GM23338 (cell line): ENCODE results near the gene ZNF398. TPM values are rescaled to one million over a fixed set of nuclear protein-coding genes. Genes with fewer than 3 reads are reported as not detected.
A peak's percentile ranks its signal among the peaks of the same experiment; 100 is the strongest.

Experiments
- ATAC-seq: fragments of 200-7000 bp; cut with Tn5 transposase; 3 replicates; pipeline ENCODE4 v1.9.1; 2020
- DNase-seq: peaks from one replicate; pipeline ENCODE4 v3.0.0-alpha.2; 2015; ENCODE audit warnings: low spot score
- H2AFZ ChIP-seq: fragments of 200-600 bp; sonication (generic); 2 replicates; pipeline ENCODE4 v1.8.0; 2016; ENCODE audit warnings: antibody characterized with exemption, mild to moderate bottlenecking, moderate library complexity
- H3F3A ChIP-seq: fragments of 200-600 bp; sonication (generic); replicated peaks from 2 replicates; pipeline ENCODE4 v1.8.0; 2017; ENCODE audit warnings: antibody characterized with exemption, mixed run types, low read depth
- H3K27ac ChIP-seq: fragments of 200-600 bp; sonication (generic); 2 replicates; pipeline ENCODE4 v1.6.1; 2016; ENCODE audit warnings: low read depth
- H3K27me3 ChIP-seq: fragments of 200-600 bp; sonication (generic); 2 replicates; pipeline ENCODE4 v1.8.0; 2016; ENCODE audit warnings: mild to moderate bottlenecking, mixed run types, moderate library complexity; ENCODE audit not compliant: insufficient read depth
- H3K36me3 ChIP-seq: fragments of 200-600 bp; sonication (generic); 2 replicates; pipeline ENCODE4 v1.8.0; 2016; ENCODE audit warnings: mild to moderate bottlenecking; ENCODE audit not compliant: insufficient read depth
- H3K4me1 ChIP-seq: fragments of 200-600 bp; sonication (generic); 2 replicates; pipeline ENCODE4 v1.8.0; 2016; ENCODE audit warnings: mild to moderate bottlenecking, moderate library complexity; ENCODE audit not compliant: insufficient read depth
- H3K4me2 ChIP-seq: fragments of 200-600 bp; sonication (generic); 2 replicates; pipeline ENCODE4 v1.7.1; 2017; ENCODE audit warnings: mixed run types
- H3K4me3 ChIP-seq: fragments of 200-600 bp; sonication (generic); 2 replicates; pipeline ENCODE4 v1.6.1; 2016; ENCODE audit warnings: mixed run types
- H3K79me2 ChIP-seq: fragments of 200-600 bp; sonication (generic); replicated peaks from 2 replicates; pipeline ENCODE4 v1.8.0; 2017; ENCODE audit warnings: mild to moderate bottlenecking; ENCODE audit not compliant: insufficient read depth
- H3K9me2 ChIP-seq: fragments of 200-600 bp; sonication (generic); 2 replicates; pipeline ENCODE4 v1.8.0; 2017; ENCODE audit not compliant: insufficient read depth
- H4K20me1 ChIP-seq: fragments of 200-600 bp; sonication (generic); replicated peaks from 2 replicates; pipeline ENCODE4 v1.8.0; 2017; ENCODE audit warnings: mild to moderate bottlenecking; ENCODE audit not compliant: insufficient read depth
- H3K27ac Mint-ChIP-seq: 2 replicates; pipeline ENCODE4 v1.8.0; 2020; ENCODE audit warnings: inconsistent platforms, mild to moderate bottlenecking, moderate library complexity, mixed read lengths
- H3K27me3 Mint-ChIP-seq: 3 replicates; pipeline ENCODE4 v1.8.0; 2022; ENCODE audit warnings: low read depth, mild to moderate bottlenecking, moderate library complexity, mixed read lengths, inconsistent platforms; ENCODE audit not compliant: insufficient read depth, poor library complexity
- H3K36me3 Mint-ChIP-seq: 3 replicates; pipeline ENCODE4 v1.8.0; 2021; ENCODE audit warnings: low read depth, mild to moderate bottlenecking, inconsistent platforms, moderate library complexity, mixed read lengths
- H3K4me1 Mint-ChIP-seq: 3 replicates; pipeline ENCODE4 v1.8.0; 2020; ENCODE audit warnings: mild to moderate bottlenecking, inconsistent platforms, mixed read lengths
- H3K4me3 Mint-ChIP-seq: 3 replicates; pipeline ENCODE4 v1.8.0; 2021; ENCODE audit warnings: moderate library complexity, mild to moderate bottlenecking, inconsistent platforms, mixed read lengths
- H3K9me3 Mint-ChIP-seq: 3 replicates; pipeline ENCODE4 v1.8.0; 2020; ENCODE audit warnings: moderate library complexity, mild to moderate bottlenecking, inconsistent platforms, mixed read lengths
- CTCF ChIP-seq, 2 experiments: fragments of 200-600 bp in 1 of 2; sonication (generic) in 1 of 2; conservative IDR thresholded peaks; 2 replicates each; pipeline versions ENCODE4 v1.5.1 to v1.6.1; 2016 to 2017; ENCODE audit warnings: antibody characterized with exemption in 2 of 2, low read depth in 2 of 2, mild to moderate bottlenecking in 2 of 2, moderate library complexity in 1 of 2
- ETS1 ChIP-seq: IDR thresholded peaks from 2 replicates; pipeline ENCODE4 v1.6.1; 2016; ENCODE audit warnings: antibody characterized with exemption
- JUNB ChIP-seq: IDR thresholded peaks from one replicate; pipeline ENCODE4 v1.6.1; 2016; ENCODE audit warnings: antibody characterized with exemption; ENCODE audit not compliant: unreplicated experiment
- ZNF114 ChIP-seq: fragments of 250-450 bp; sonication (Bioruptor Pico); IDR thresholded peaks from 2 replicates; pipeline ENCODE4 v1.5.0; 2020; ENCODE audit warnings: mild to moderate bottlenecking, moderate library complexity
- ZNF331 ChIP-seq: fragments of 250-450 bp; sonication (Bioruptor Pico); IDR thresholded peaks from 2 replicates; pipeline ENCODE4 v1.5.0; 2020; ENCODE audit warnings: low read depth, mild to moderate bottlenecking, moderate library complexity
- polyA plus RNA-seq: library from polyadenylated mRNA; unstranded; fragments of >200 nt; fragmentation: Nextera tagmentation; extraction: Ambion mirVana; gene quantifications from 2 replicates; pipeline ENCODE4 v1.2.1, GENCODE V29; 2016
- total RNA-seq: library from RNA; depleted of rRNA; stranded (reverse); fragments of >200 nt; shearing (Covaris generic); gene quantifications from 2 replicates; pipeline ENCODE4 v1.2.3, GENCODE V29; 2014
- TF ChIP-seq, protein P1 (sequence below): IDR thresholded peaks from one replicate; pipeline ENCODE4 v1.6.1; 2018; ENCODE audit warnings: antibody characterized with exemption; ENCODE audit not compliant: unreplicated experiment

ZNF398 gene
- total and polyA plus RNA-seq, 2 experiments from 2014 or later, result 20.7 to 99.6 TPM

GRCh38 chr7:149125189-149125862, 21.9 kb upstream of the ZNF398 start:
- Mint-ChIP-seq H3K27me3 (peaks cover 18% of the 10 kb centered on the region), H3K4me3 (peak overlapping the region; percentile 96), H3K9me3 (peaks cover 26% of the 10 kb centered on the region), H3K27ac (peak overlapping the region; percentile 96), H3K4me1 (peaks cover 18% of the 10 kb centered on the region), H3K36me3 (peaks cover 64% of the 10 kb centered on the region)
- no peak overlapping the region for H2AFZ ChIP-seq
- H3K79me2 ChIP-seq, result peaks cover 36% of the 10 kb centered on the region
- H3K36me3 ChIP-seq, result peaks cover 9% of the 10 kb centered on the region
- no peaks in the 10 kb centered on the region for H3K9me2 ChIP-seq
- ATAC-seq (peak; percentile 6), DNase-seq (peak; percentile 29)
- peaks cover 9% of the 10 kb centered on the region for H3K4me1 ChIP-seq
- H3K27ac ChIP-seq, result peak overlapping the region; percentile 84
- peak overlapping the region; percentile 99 for H3K4me3 ChIP-seq
- TF ChIP-seq ZNF331 (CRISPR knock-in tag), result no peak
- TF ChIP-seq JUNB, result no peak
- TF ChIP-seq ETS1, result no peak
- TF ChIP-seq, protein P1, sequence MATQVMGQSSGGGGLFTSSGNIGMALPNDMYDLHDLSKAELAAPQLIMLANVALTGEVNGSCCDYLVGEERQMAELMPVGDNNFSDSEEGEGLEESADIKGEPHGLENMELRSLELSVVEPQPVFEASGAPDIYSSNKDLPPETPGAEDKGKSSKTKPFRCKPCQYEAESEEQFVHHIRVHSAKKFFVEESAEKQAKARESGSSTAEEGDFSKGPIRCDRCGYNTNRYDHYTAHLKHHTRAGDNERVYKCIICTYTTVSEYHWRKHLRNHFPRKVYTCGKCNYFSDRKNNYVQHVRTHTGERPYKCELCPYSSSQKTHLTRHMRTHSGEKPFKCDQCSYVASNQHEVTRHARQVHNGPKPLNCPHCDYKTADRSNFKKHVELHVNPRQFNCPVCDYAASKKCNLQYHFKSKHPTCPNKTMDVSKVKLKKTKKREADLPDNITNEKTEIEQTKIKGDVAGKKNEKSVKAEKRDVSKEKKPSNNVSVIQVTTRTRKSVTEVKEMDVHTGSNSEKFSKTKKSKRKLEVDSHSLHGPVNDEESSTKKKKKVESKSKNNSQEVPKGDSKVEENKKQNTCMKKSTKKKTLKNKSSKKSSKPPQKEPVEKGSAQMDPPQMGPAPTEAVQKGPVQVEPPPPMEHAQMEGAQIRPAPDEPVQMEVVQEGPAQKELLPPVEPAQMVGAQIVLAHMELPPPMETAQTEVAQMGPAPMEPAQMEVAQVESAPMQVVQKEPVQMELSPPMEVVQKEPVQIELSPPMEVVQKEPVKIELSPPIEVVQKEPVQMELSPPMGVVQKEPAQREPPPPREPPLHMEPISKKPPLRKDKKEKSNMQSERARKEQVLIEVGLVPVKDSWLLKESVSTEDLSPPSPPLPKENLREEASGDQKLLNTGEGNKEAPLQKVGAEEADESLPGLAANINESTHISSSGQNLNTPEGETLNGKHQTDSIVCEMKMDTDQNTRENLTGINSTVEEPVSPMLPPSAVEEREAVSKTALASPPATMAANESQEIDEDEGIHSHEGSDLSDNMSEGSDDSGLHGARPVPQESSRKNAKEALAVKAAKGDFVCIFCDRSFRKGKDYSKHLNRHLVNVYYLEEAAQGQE, result no peak
- TF ChIP-seq CTCF (conservative IDR thresholded peaks at IDR 0.05; ENCODE audit: low read depth in 2 of 2), result no peak
- TF ChIP-seq ZNF114 (CRISPR knock-in tag), result no peak
- peaks cover 11% of the 10 kb centered on the region; the same call in 1 of the 2 replicates for H3F3A ChIP-seq
- 0 out of 2 replicates have a peak, but pooled peaks cover 5% of the 10 kb centered on the region for H4K20me1 ChIP-seq
- H3K4me2 ChIP-seq, result peak overlapping the region; percentile 78
- H3K27me3 ChIP-seq, result no peaks in the 10 kb centered on the region
